Measurements from ENCODE around the gene DGLUCY.
"Not testable (repeated sequence)": the region's sequence is repeated elsewhere in the genome, so short reads cannot be mapped to it uniquely, and the experiment has no call there.

Gene DGLUCY

GRCh38 chr14:91108941-91109611 is 4.8 kb upstream of the DGLUCY start:
- peak; percentile 76 for DNase-seq

- DNase-seq: no peak
Observed at GRCh38 chr14:91111443-91111842, 2.4 kb upstream of the DGLUCY start.

GRCh38 chr14:91112194-91112593 is 1.7 kb upstream of the DGLUCY start:
- no peak for DNase-seq

GRCh38 chr14:91114079-91115065 is 499 bp downstream of the DGLUCY start:
- DNase-seq: peak; percentile 93

GRCh38 chr14:91115986-91116770 is 2.3 kb downstream of the DGLUCY start:
- peak; percentile 53 for DNase-seq

- peak; percentile 67 for DNase-seq
Observed at GRCh38 chr14:91116913-91117588, 3.2 kb downstream of the DGLUCY start.

GRCh38 chr14:91117960-91118359 is 4.1 kb downstream of the DGLUCY start:
- no peak for DNase-seq

- no peak for DNase-seq
Observed at GRCh38 chr14:91118511-91119068, 4.7 kb downstream of the DGLUCY start.

- no peak for DNase-seq
Observed at GRCh38 chr14:91119556-91120311, 5.9 kb downstream of the DGLUCY start.

GRCh38 chr14:91123201-91123600 is 9.3 kb downstream of the DGLUCY start:
- no peak for DNase-seq

GRCh38 chr14:91124406-91125270 is 10.8 kb downstream of the DGLUCY start:
- not testable (repeated sequence) for DNase-seq

GRCh38 chr14:91125271-91125660 is 11.4 kb downstream of the DGLUCY start:
- no peak for DNase-seq

- no peak for DNase-seq
Observed at GRCh38 chr14:91125801-91126200, 11.9 kb downstream of the DGLUCY start.

GRCh38 chr14:91126761-91127160 is 12.9 kb downstream of the DGLUCY start:
- DNase-seq: no peak

GRCh38 chr14:91127401-91127801 is 13.5 kb downstream of the DGLUCY start:
- no peak for DNase-seq

GRCh38 chr14:91127924-91128323 is 14.1 kb downstream of the DGLUCY start:
- DNase-seq: no peak

GRCh38 chr14:91128699-91129098 is 14.8 kb downstream of the DGLUCY start:
- DNase-seq: no peak

GRCh38 chr14:91129261-91129660 is 15.4 kb downstream of the DGLUCY start:
- DNase-seq: no peak

- no peak for DNase-seq
Observed at GRCh38 chr14:91135039-91135438, 21.2 kb downstream of the DGLUCY start.

Measured in activated CD4-positive, alpha-beta T cell treated with anti-CD3 and anti-CD28 coated beads, Interleukin-2, Interleukin-6, amounts not matched to agents 100 ng/mL and 50 ng/mL, durations not matched to agents 16 hours and 8 hours (primary cell).